ENCODE data around the gene TMED8.

GRCh38 chr14:77338302-77338701, 38.6 kb downstream of the TMED8 start:
- TF ChIP-seq CTCF (IDR thresholded peaks at IDR 0.05; ENCODE audit: borderline replicate concordance, extremely low read depth, low read length, poor library complexity, severe bottlenecking) (no peak), EZH2 (IDR thresholded peaks at IDR 0.05; ENCODE audit: borderline replicate concordance, low read depth, low read length, severe bottlenecking) (no peak)

Data from DND-41 (cell line).